HG03064 (cell line): ENCODE data around the gene FAM228A.
"Not testable (repeated sequence)": the region's sequence is repeated elsewhere in the genome, so short reads cannot be mapped to it uniquely, and the experiment has no call there.

Source experiments
- ATAC-seq: cut with Tn5 transposase; IDR thresholded peaks from one replicate; pipeline ENCODE4 v1.9.1; 2021; ENCODE audit warnings: low read depth; ENCODE audit not compliant: unreplicated experiment

Gene FAM228A

DNA sequence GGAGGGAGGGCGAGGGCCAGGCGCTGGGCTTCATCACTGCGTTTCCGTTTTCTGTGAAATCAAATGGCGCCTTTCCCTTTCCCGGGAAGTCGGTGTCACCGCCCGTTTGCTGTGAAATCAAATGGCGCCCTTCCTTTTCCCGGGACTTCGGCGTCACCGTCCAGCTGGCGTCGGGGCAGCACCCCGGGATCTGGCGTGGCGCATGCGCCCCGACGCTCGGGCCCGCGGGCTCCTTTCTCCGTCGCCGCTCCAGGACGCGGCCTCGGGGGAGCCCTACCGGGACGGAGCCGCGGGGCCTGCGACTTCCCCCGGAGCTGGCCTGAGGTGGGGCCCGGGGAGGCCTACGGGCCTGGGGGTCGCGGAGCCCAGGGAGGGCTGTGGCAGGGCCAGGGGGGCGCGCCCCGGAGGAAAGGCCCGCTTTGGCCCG lies at the start of gene FAM228A:
FAM228A (plus strand) TSS at position 203 of the 427 bp plus-strand sequence. CDS start 428 bp downstream, outside the sequence.
- ATAC-seq: no peak

DNA sequence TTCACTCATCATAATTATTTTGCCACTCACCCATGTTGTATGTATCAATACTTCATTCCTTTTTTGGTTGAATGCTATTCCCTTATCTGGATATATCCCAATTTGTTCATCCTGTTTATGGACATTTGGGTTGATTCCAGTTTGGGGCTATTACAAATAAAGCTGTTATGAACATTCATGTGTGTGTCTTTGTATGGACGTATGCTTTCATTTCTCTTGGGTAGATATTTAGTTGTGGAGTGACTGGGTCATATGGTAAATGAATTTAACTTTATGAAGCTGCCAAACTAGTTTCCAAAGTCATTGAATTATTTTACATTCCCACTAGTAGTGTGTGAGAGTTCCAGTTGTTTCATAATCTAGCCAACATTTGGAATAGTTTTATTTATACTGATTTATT lies 48.9 kb upstream of the FAM228A start:
- no peak for ATAC-seq

DNA sequence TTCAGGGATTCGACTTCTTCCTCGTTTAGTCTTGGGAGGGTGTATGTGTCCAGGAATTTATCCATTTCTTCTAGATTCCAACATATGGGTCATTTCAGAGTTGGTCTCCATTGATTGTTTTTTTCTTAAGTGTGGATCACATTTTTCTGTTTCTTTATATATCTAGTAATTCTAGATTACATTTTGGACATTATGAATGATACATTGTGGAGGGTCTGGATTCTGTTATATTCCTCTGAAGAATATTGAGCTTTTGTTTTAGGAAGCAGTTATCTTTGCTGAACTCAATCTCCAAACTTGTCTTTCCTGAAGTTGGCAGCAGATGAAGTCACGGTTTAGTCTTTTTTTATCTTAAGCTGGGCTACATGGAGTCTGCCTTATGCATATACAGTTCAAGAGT lies 42.3 kb upstream of the FAM228A start:
- ATAC-seq: no peak

DNA sequence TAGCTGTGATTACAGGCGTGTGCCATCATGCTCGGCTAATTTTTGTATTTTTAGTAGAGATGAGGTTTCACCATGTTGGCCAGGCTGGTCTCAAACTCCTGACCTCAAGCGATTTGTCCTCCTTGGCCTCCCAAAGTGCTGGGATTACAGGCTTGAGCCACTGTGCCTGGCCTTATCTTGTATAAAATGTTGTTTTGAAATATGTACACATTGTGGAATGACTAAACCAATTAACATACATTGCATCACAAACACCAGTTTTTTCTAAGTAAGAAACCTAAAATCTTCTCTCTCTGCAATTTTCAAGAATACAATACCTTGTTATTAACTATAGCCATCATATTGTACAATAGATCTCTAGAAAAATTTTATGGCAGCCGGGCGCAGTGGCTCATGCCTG lies 34.5 kb upstream of the FAM228A start:
- not testable (repeated sequence) for ATAC-seq

DNA sequence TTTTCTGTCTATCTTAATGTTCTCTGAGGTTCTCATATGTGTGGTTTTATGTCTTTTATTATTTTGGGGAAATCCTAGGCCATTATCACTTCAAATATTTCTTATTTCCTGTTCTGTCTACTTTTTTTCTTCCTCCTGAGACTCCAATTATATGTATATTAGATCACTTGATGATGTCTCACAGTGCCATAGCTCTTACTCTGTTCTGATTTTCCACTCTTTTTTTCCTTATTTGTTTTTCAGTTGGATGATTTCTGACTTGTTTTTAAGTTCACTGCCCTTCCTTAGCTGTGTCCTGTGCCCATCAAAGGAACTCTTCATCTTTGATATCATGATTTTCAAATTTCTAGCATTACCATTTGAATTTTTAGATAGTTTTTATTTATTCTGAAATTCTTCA lies 27.5 kb upstream of the FAM228A start:
- ATAC-seq: no peak

DNA sequence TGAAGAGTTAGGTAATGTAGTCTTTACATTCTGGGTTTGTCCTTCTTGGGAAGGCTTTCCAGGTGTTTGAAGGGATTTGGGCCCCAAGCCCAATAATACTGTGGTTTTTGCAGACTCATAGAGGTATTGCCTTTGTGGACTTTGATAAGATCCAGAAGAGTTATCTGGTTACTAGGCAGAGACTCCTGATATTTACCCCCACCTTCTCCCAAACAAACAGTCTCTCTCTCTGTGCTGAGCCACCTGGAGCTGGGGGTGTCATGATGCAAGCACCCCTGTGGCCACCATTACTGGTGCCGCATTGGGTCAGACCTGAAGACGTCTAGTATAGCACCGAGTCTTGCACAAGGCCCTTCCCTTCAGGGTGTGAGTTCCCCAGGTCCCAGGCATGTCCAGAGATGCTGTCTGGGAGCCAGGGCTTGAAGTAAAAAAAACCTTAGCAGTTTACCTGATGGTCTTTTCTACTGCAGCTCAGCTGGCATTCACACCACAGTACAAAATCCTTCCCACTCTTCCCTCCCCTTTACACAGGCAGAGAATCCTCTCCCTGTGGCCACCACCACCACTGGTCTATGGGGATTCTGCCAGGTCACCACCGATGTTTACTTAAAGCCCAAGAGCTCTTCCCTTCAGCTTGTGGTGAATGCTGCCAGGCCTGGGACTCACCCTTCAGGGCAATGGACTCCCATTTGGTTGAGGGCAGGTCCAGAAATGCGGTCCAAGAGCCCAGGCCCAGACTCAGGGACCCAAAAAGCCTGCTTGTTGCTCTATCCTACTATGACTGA lies 22.2 kb upstream of the FAM228A start:
- no peak for ATAC-seq

DNA sequence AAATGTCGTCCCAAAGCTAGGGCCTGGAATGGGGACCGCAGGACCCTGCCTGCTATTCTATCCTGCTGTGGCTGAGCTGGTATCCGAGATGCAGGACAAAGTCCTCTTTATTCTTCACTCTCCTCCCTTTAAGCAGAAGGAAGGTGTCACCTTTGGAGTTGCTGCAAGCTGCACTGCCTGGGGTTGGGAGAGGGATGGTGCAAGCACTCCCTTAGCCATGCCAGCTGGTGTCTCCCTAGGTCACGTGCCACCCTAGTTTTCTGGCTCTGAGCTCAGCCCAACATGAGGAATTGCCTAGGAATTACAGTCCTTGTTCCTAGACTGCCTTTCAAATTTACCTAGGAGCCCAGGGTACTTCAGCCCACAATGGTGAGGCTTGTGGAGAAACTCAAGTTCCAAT lies 21.4 kb upstream of the FAM228A start:
- no peak for ATAC-seq

DNA sequence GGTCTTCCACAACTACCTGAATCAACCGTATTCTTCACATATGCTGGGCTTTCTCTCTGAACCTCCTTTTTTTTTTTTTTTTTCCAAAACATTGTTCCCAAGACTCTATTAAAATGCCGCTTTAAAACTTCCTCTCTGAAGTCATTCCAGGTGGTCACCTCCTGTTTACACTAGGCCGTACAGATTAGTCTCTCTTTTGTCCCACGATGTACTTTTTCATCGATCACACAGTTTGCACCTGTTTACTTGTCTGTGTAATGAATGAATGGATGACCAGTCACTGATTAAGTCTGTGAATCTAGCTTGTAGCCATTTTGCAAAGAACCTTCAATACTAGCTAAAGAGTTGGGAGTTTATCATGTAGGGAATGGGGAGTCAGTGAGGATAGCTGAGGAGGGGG lies 16.7 kb upstream of the FAM228A start:
- ATAC-seq: no peak

DNA sequence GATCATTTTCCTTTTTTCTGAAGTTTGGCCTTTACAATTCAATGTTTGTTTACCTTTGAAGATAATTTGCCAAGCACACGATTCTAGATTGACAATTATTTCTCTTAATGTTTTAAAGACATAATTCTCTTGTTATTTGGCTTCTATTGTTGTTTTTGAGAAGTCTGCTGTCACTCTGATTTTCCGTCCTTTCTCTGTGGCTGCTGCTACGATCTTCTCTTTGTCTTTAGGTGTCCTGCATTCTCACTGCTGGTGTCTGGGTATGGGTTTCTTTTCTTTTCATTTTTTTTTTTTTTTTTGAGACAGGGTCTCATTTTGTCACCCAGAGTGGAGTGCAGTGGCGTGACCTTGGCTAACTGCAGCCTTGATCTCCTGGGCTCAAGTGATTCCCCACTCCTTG lies 15.1 kb upstream of the FAM228A start:
- no peak for ATAC-seq

DNA sequence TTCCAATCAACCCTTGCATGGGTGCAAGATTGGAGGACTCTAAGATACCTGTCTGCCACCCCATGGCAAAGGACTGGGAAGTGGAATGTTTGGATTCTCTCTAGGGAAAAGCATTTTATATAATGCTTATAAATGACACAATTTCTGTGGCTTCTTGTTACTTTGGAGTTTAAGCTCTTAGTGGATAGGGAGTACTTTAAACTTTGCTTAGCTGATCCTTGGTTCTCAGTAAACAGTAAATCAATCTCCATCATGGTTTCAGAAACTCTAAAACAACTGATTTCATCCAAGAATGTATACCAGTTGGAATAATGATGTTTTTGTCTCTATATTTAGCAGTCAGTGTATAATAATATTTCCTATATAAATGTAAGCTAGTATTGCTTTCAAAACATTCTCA lies 14.1 kb upstream of the FAM228A start:
- no peak for ATAC-seq

DNA sequence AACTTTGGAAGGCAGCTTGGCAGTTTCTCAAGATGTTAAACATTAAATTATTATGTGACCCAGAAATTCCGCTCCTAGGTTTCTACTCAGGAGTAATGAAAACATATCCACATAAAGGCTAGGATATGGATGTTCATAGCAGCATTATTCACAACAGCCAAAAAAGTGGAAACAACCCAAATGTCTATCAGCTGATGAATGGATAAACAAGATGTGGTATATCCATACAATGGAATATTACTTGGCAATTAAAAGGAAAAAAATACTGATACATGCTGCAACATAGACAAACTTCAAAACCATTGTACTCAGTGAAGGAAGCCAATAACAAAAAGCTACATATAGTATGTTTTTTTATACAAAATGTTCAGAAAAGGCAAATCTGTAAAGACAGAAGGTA lies 12.4 kb upstream of the FAM228A start:
- ATAC-seq: no peak

DNA sequence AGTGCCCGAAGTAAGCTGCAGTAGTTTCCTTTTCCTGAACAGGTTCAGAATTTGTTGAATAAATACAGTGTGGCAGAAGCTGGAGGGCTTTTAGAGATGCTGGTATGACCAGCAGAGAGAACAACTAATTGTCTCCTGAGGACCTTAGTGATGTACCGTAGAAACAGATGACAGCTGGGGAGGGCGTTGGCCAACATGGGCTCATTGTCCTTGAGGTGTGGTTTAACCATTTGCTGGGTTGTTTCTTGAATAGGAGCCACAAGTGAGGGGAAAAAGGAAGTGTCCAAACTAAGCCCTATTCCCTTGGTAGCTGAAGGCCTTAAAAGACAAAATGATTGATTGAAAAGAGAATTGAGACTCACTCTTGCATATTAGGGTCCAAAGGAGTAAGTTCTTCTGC lies 11.7 kb upstream of the FAM228A start:
- ATAC-seq: no peak

DNA sequence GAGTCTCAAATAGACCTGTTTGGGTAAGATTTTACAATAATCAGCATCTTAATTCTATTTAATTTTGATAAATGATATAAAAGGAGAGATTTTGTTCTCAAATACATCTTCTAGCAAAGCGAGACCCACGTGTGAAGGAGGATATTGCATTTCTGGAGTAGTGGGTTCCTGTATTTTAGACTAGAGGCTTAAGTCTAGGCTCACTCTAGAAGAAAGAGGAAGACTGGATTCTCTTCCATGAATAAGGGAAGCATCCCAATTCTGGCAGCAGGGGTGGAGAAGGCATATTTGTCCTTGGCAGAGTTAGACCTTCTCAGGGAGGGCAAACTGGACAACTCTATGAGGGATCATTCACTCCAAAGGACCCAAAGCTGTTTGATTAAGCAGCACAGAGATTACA lies 11.3 kb upstream of the FAM228A start:
- ATAC-seq: no peak

DNA sequence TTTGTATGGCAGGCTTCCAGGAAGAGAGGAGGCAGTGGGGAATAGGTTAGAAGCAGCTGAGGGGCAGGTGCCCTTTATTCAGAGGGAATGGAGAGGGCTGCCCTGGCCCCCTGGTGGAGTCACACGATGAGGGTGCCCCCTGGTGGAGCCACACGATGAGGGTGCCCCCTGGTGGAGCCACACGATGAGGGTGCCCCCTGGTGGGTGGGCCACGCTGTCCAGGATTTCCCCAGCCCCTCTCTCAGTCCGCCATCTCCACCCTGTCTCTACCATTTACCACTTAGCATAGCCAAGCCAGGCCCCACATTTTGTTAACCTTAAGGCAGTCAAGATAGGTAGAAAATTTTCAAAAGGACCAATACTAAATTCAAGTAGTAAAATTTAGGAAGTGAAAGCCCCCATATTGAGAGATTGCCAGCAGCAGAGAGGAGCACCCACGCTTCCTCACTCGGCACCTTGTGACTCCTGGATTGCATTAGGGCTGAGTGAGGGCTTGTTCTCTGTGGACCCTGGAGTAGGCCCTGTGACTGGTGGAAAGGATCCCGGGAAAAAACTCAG lies 10.4 kb upstream of the FAM228A start:
- no peak for ATAC-seq

DNA sequence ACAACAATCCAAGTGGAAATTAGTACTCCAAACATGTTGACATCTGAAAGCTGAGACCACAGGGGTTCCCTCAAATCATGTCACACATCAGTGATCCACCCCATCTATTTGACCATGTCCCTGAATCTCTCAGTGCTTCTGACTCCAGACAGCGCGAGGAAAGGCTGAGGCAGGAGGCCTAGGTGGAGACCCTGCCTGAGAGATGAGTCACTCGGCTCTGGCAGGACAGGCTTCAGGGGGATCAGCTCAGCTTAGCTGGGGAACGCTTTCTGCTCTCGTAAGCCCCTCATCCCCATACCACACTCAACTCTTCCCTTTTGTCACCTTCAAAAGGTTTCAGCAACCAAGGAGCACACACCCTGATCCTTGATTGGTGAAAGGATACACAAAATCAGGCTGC lies 5.8 kb upstream of the FAM228A start:
- ATAC-seq: no peak

DNA sequence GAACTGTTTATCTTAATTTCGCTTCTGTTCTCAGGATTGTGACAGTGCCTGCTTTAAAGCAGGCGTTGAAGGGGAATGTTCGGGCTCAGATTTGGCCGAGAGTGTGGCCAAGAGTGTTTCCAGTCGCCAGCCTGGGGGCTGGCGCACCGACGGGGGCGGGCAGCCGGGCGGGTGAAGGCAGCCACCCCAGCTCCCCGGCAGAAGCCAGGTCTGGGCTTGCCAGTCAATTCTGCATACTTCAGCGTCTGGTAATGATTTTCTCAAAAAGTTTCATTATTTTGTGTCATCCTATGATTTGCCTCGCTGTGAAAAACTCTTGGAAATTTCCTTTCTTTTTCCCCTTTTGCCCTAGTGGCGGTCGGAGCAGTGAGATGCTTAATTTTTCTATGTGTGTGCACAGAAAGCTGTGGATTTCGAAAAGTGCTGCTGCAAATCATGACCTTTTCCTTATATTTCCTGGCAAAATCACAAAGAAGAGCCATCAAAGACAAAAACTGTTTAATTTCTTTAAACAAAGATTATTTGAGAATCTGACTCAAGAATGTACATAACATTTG lies 856 bp downstream of the FAM228A start:
- no peak for ATAC-seq

DNA sequence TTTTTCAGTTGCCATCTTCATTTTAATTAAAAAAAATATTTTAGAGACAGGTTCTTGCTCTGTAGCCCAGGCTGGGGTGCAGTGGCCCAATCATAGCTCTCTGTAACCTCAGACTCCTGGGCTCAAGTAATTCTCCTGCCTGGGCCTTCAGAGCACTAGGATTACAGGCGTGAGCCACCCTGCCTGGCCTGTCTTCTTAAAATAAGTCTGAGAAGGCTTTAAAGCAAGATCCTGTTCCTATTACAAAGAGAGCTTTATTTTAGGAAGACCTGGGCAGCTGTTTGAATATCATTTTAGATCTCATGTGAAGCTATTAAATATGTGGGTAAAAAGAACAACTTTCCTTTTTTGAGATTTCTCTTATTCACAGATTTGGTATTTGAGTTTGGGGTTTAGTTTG lies 1.5 kb downstream of the FAM228A start:
- no peak for ATAC-seq

DNA sequence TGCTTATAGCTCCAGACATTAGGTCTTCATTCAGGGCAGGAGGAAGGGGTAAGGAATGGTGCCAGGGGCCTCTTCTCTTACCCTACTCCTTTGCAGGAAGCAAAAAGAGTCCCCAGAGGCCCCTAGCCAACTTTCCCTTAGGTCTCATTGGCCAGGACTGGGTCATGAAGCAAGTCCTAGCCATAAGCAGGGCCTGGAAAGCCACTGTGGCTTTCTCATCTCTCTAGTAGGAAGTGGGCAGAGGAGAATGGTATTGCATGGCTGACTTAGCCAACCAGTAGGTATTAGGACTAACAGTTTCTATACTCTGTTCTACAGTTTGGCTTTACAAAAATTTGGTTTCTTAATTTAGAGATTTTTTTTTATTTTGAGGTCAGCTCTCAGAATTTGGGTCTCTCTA lies 4.8 kb downstream of the FAM228A start:
- ATAC-seq: no peak

DNA sequence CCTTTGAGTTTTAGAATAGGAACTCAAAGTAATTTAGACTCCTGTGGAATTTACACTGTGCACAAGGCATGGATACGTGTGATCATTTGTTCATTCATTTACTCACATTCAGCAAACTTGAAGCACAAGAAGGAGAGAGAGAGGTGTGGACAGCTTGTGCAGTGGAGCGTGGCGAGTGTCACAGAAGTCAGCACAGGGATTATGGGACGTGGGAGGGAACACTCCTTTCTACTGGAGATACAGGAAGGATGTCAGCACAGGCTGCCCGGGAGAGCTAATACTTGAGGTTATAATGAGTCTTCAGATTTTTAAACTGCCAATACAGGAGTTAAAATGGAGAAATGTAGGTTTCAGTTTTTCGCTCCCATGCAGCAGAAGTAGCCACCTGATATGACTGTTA lies 7.0 kb downstream of the FAM228A start:
- ATAC-seq: no peak

DNA sequence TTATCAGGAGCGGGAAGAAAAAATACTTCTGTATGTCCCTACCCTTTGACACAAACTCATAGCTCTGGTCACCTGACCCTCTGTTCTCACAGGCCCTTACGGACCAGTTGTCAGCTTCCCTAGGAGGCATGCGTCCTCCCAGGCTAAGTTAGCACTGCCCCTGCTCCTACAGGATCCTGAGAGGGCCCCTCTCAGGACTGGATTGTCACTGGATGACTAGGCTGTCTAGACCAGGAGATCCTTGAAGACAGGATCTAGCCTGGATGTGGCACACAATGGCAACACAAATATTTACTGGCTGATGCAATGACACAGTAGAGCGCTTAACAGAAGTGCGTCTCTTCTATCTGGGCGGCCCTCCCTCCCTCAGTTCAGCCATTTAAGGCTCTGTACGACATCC lies 7.7 kb downstream of the FAM228A start:
- ATAC-seq: no peak

DNA sequence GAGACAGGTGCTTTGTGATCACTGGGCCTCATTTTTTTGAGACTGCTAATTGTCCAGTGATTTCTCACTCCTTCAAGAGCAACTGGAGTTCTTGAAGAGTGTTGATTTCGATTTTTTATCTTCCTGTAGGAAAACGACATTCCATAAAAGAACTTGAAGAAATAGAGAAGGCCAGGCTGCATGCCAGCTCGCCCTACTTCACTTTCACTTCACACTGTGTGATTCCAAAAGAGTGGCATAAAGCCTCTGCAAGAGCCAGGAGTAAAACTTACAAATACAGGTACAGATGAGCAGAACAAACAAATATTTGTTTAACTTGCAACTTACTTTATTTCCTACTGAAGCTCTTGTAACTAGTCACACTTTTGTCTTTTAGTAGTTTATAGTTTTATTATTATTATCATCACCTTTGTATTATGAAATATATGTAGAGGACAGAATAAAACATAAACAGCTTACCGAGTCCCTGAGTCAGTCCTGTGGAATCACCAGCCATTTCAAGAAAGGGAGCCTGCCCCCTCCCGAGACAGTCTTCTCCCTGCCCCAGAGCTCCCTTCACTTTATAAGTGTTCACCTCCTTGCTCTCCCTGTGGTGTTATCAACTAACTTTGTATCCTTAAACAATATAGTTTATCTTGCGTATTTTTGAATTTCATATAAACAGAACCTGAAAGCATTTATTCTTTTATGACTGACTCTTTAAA lies 8.7 kb downstream of the FAM228A start:
- no peak for ATAC-seq

DNA sequence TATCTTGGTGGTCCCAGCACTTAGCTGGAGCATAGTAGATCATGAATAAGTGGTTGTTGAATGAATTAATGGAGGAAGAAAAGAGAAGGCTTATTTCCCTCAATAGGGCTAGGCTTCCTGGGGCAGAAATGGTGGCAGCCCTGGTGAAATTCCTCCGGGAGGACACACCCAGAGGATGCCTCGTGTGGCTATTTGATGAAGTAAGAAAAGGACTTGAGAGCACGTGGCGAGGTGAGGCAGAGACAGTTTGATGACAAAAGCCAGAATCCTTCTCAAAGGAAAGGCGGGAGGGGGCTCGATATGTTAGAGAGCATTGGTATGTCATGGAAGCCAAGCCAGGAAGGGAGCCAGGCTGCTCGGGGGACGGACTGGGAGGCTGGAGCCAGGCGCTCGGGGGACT lies 14.7 kb downstream of the FAM228A start:
- ATAC-seq: no peak
